GDM1 (cell line): ENCODE data around the gene LRP2.
"Not testable (repeated sequence)": the region's sequence is repeated elsewhere in the genome, so short reads cannot be mapped to it uniquely, and the experiment has no call there.

Source experiments
- DNase-seq: peaks from one replicate; lab custom pipeline; 2025; lab: John Stamatoyannopoulos, UW

The LRP2 gene

DNA sequence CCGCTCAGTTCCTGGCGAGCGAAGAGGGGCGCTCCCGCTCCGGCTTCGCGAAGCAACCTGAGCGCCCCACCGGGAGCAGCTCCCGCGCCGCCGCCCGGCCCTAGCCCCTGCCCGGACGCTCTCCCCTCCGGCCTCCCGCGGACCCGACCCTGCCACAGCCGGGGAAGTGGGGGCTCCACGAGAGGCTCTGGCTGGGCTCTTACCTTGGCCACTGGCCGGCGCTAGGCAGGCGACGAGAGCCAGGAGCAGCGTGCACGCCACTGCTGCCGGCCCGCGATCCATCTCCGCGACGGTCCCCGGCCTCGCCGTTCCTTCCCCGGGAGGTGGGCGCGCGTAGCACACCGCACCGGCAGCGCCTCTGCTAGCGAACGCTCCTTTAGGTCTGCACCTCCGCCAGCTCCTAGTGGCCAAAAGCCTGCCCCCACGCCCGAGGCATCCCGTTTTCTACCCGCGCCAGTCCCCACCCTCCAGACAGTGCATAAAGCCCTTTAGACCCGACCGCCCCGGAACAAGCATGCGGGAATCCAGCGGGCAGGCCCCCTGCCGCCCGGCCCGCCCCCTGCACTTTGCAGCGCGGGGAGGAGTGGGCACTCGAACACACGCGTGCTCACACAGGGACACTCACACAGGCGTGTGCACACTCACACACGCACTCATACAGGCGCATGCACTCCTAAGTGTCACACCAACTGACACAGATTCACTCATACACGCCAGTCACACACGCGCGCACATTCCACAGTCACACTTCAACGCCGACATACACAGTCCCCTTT is at the start of gene LRP2:
Gene LRP2 (minus strand): TSS at position 417 of the 776 bp plus-strand sequence. CDS start 135 bp downstream, at position 282.
- no peak for DNase-seq

- no peak for DNase-seq
These were observed 44.6 kb upstream of the LRP2 start for GRCh38 chr2:169406891-169407290.

GRCh38 chr2:169399491-169399890 is 37.2 kb upstream of the LRP2 start:
- not testable (repeated sequence) for DNase-seq

DNA sequence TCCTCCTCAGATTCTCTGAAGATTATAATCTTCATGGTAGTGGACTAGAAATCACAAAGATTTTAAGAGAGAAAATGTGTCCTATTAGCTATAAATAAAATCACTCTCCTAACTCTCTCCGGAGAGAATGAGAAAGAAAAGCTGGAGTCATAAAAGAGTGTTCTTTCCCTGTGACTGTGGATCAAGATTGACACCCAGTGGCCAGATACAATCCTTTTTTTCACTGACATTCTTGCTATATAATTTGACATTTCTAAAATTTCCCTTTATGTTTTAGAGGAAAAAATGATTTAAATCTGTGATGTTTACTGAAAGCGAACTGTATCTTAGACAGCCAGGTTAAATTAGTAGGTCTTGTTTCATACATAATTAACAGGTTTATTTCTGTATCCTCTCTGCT is 35.4 kb upstream of the LRP2 start:
- DNase-seq: no peak

DNA sequence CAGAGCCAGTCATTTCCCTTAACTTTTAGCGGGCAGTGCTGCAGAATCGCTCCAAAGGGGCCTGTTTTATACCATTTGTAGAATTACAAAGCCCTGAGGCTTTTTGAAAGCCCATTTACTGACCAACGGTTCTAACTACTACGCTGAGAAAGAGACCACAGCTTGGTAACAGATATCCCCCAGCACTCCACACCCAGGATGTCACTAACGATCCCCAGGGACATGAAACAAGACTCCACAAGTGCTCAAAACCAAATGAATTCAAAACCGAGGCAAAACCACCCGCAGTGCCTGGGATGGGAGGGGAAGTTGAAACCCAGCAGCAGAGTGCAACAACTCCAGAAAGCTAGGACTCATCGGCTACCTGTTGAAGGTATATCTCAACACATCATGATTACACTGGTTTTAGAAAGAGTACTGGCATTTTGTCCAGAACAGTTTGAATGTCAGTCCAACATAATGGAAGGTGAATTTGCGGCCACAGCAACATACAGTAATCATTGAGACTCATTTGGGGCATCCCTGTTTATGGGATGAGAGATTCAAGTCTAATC is 33.6 kb upstream of the LRP2 start:
- no peak for DNase-seq

- no peak for DNase-seq
These were observed 30.8 kb upstream of the LRP2 start for GRCh38 chr2:169393068-169393590.

DNA sequence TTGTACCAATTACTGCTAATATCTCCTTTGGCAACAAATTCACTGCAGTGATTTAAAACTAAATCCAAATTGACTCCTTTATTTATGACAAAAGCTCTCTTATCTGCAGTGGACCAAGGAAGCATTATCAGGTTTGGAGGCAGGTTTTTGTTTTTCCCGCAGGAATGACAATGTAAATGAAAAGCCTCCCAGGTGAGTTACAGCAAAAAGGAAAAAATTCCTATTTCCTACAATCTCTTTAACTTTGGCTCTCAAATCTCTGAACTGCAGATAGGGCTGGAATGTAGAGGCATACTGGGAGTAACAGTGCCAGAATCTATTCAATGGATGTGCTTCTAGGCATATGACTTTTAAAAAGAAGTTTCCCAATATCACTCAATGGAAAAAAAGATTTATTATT is 28.9 kb upstream of the LRP2 start:
- DNase-seq: no peak

- no peak for DNase-seq
These were observed 25.8 kb upstream of the LRP2 start for GRCh38 chr2:169388161-169388560.

DNA sequence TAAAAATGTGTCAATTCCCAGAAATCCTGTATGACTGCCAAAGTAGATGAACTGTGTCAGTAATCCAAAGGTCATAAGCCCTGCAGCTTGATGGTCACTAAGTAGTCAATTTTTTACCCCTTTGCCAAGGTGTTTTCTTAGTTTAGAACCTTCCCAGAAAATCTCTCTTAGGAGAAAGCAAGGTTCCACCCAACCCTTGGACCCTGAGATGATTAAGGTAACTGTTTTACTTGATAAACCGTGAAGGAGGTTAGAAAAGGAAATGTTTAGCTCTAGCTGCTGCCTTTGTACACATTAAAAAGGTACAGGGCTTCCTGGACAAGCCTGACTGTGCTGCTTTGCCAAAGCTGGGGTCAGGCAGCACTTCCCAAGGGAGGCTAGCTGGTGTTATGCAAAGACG is 24.4 kb upstream of the LRP2 start:
- DNase-seq: no peak

GRCh38 chr2:169384816-169385215 is 22.5 kb upstream of the LRP2 start:
- no peak for DNase-seq

GRCh38 chr2:169372561-169372960 is 10.2 kb upstream of the LRP2 start:
- no peak for DNase-seq

DNA sequence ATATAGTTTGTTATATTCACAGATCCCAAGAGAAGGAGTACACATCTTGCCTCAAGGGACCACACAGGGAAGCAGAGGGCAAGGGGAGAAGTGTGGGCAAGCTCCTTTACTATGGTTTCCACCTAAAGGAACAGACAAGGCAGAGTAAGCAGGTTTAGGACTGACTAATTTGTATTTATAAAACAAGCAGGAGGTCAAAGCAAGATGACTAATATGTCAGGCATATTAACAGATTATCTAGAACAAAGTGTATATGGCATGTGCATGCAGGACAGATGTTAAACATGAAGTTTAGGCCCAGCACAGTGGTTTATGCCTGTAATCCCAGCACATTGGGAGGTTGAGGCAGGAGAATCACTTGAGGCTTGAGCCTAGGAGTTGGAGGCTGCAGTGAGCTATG is 3.7 kb upstream of the LRP2 start:
- no peak for DNase-seq

- DNase-seq: no peak
These were observed 2.7 kb upstream of the LRP2 start for GRCh38 chr2:169365029-169365480.

- DNase-seq: no peak
These were observed 1.3 kb upstream of the LRP2 start for GRCh38 chr2:169363560-169364150.

GRCh38 chr2:169362894-169363559 is 693 bp upstream of the LRP2 start:
- no peak for DNase-seq

GRCh38 chr2:169361706-169362117 is 622 bp downstream of the LRP2 start:
- no peak for DNase-seq

DNA sequence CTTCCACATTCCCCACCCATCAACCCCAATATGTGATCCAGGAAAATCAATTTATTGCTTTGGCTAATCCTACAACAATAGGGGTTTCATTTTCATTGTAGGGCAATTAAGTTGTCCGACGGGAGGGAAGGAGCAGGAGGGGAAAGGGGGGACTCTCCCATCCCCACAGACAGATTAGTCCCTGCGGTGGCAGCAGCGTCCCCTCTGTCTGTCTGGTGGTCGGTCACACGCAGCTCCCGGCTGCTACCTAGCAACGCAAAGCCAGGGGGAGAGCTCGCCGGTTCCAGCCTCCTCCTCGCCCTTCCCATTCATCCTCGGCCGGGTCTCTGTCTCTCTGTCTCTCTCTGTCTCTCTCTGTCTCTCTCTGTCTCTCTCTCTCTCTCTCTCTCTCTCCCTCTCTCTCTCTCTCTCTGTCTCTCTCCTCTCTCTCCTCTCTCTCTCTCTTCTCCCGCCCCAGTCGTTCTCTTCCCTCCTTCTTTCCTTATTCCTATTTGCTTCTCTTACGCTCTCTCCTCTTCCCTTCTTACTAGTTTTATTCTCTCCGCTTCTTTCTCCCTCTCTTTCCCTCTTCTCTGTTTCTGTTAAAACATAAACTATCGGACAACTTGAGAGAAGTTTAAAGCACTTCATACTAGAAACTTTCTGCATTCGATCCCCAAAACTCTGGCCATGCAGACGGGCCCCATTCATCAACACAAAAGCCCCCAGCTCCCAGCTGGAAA is 1.2 kb downstream of the LRP2 start:
- DNase-seq: no peak

DNA sequence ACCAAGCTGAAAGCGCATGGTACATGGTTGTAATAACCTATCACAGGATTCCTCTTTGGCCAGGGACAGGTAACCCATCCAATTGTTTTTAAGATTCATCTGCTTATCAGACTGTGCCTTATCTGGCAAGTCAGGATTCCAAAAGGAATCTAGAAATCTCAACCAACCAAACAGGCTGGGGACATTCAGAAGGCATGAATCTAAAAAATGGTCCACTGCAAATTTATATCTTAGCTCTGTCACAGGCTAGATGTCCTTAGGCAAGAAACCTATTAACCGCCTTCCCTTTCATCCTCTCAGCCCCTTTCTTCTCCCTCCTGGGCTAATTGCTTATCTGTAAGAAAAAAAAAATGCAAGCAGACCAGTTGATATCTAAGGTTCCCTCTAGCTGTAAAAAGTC is 4.3 kb downstream of the LRP2 start:
- no peak for DNase-seq

- no peak for DNase-seq
These were observed 8.1 kb downstream of the LRP2 start for GRCh38 chr2:169354244-169354643.

- DNase-seq: no peak
These were observed 10.6 kb downstream of the LRP2 start for GRCh38 chr2:169351725-169352124.

GRCh38 chr2:169349535-169349934 is 12.8 kb downstream of the LRP2 start:
- DNase-seq: no peak
